GM12878 (cell line): ENCODE results near the gene TTC4. TPM values are rescaled to one million over a fixed set of nuclear protein-coding genes. Genes with fewer than 3 reads are reported as not detected.

ENCODE experiments used
- ATAC-seq: fragments of 200-7000 bp; cut with Tn5 transposase; 3 replicates; pipeline ENCODE4 v1.9.1; 2020; ENCODE audit warnings: mild to moderate bottlenecking, moderate library complexity
- BruUV-seq: library from RNA; stranded (reverse); fragments of 400-500 nt; replicated peaks from 2 replicates; lab custom pipeline; 2021; lab: Mats Ljungman, UMichigan
- CTCF ChIA-PET: fragments of 300-600 bp; sonication (Branson Sonifier 250); formaldehyde crosslinking; extraction: SDS; loops from one replicate; lab custom pipeline; 2021; ENCODE audit warnings: inconsistent platforms; lab: Yijun Ruan, JAX
- POLR2A ChIA-PET: fragments of 350-600 bp; formaldehyde crosslinking; extraction: SDS; loops from one replicate; lab custom pipeline; 2021; ENCODE audit warnings: inconsistent platforms; lab: Charles Lee
- RAD21 ChIA-PET: fragments of 300-600 bp; sonication (Branson Sonifier 250); formaldehyde crosslinking; loops from one replicate; lab custom pipeline; 2023; ENCODE audit warnings: antibody characterized with exemption; ENCODE audit not compliant: unreplicated experiment; lab: Charles Lee
- SMC1A ChIA-PET: fragments of 300-600 bp; sonication (Branson Sonifier 250); formaldehyde crosslinking; loops from one replicate; lab custom pipeline; 2023; ENCODE audit not compliant: unreplicated experiment, uncharacterized antibody; lab: Charles Lee
- DNase-seq: peaks from one replicate; pipeline ENCODE4 v3.0.0-alpha.2; 2011; ENCODE audit warnings: low read depth, low spot score
- FAIRE-seq: peaks from 3 replicates; lab custom pipeline; 2011; peaks lifted over from hg19 to GRCh38; lab: Jason Lieb, UNC
- H2AFZ ChIP-seq: 2 replicates; pipeline ENCODE4 v1.6.0; 2011; ENCODE audit warnings: low read depth, low read length, control low read depth; ENCODE audit not compliant: control insufficient read depth
- H3K27ac ChIP-seq: 2 replicates; pipeline ENCODE4 v1.5.1; 2011; ENCODE audit warnings: control low read depth; ENCODE audit not compliant: control insufficient read depth, insufficient read depth
- H3K27me3 ChIP-seq, 2 experiments: replicated peaks in 1 of 2; 2 replicates each; pipeline versions ENCODE4 v1.6.0 to v1.6.1; 2011; ENCODE audit warnings: low read length in 1 of 2; ENCODE audit not compliant: control insufficient read depth in 2 of 2, insufficient read depth in 2 of 2
- H3K36me3 ChIP-seq, 2 experiments: 2 replicates each; pipeline ENCODE4 v1.5.1; 2011; ENCODE audit warnings: low read length in 1 of 2; ENCODE audit not compliant: control insufficient read depth in 2 of 2, insufficient read depth in 2 of 2
- H3K4me1 ChIP-seq: 2 replicates; pipeline ENCODE4 v1.6.1; 2011; ENCODE audit warnings: mild to moderate bottlenecking, low read length, moderate library complexity, mixed read lengths; ENCODE audit not compliant: control insufficient read depth, insufficient read depth
- H3K4me2 ChIP-seq: 2 replicates; pipeline ENCODE4 v1.6.0; 2011; ENCODE audit warnings: control low read depth; ENCODE audit not compliant: control insufficient read depth, insufficient read depth
- H3K4me3 ChIP-seq: fragments of 200-600 bp; sonication (generic); 2 replicates; pipeline ENCODE4 v1.5.1; 2016
- H3K79me2 ChIP-seq: 2 replicates; pipeline ENCODE4 v1.6.0; 2011; ENCODE audit warnings: low read length; ENCODE audit not compliant: control insufficient read depth, insufficient read depth
- H3K9ac ChIP-seq: 2 replicates; pipeline ENCODE4 v1.8.0; 2011; ENCODE audit warnings: low read length, control low read depth, mixed read lengths; ENCODE audit not compliant: control insufficient read depth, insufficient read depth
- H3K9me3 ChIP-seq: replicated peaks from 3 replicates; pipeline ENCODE4 v1.5.1; 2011; ENCODE audit warnings: mild to moderate bottlenecking, low read length; ENCODE audit not compliant: control insufficient read depth, insufficient read depth
- H4K20me1 ChIP-seq: 2 replicates; pipeline ENCODE4 v1.6.0; 2011; ENCODE audit not compliant: control insufficient read depth, insufficient read depth
- BCL11A ChIP-seq: IDR thresholded peaks from 2 replicates; pipeline ENCODE4 v1.6.1; 2011; ENCODE audit warnings: low read depth, low read length
- CHD4 ChIP-seq: fragments of 200-600 bp; sonication (generic); IDR thresholded peaks from 2 replicates; pipeline ENCODE4 v1.6.1; 2016; ENCODE audit warnings: mild to moderate bottlenecking
- EGR1 ChIP-seq, 2 experiments: IDR thresholded peaks; 1 replicate in 1 of 2; 2 replicates in 1 of 2; pipeline ENCODE4 v1.6.1; 2011 to 2012; ENCODE audit warnings: low read depth in 2 of 2, low read length in 2 of 2, borderline replicate concordance in 1 of 2, mild to moderate bottlenecking in 1 of 2, moderate library complexity in 1 of 2
- GATAD2B ChIP-seq: fragments of 450-650 bp; conservative IDR thresholded peaks from 2 replicates; pipeline ENCODE4 v1.6.1; 2017; ENCODE audit warnings: low read depth, mild to moderate bottlenecking, moderate library complexity
- HSF1 ChIP-seq: fragments of 150-350 bp; IDR thresholded peaks from 2 replicates; pipeline ENCODE4 v1.6.1; 2014; ENCODE audit warnings: mild to moderate bottlenecking, low read depth, low read length
- JUNB ChIP-seq: IDR thresholded peaks from 2 replicates; pipeline ENCODE4 v1.6.1; 2016; ENCODE audit warnings: antibody characterized with exemption, mild to moderate bottlenecking
- MXI1 ChIP-seq: fragments of 150-350 bp; IDR thresholded peaks from 2 replicates; pipeline ENCODE4 v1.6.1; 2011; ENCODE audit warnings: low read depth, mild to moderate bottlenecking, inconsistent platforms, low read length, improper control_type of control experiment
- REST ChIP-seq: IDR thresholded peaks from 2 replicates; pipeline ENCODE4 v1.6.1; 2012; ENCODE audit warnings: mild to moderate bottlenecking, low read depth, low read length
- USF2 ChIP-seq: IDR thresholded peaks from 2 replicates; pipeline ENCODE4 v1.6.1; 2011; ENCODE audit warnings: low read depth, low read length, improper control_type of control experiment, borderline replicate concordance
- YBX1 ChIP-seq: fragments of 450-650 bp; IDR thresholded peaks from 2 replicates; pipeline ENCODE4 v1.6.1; 2016; ENCODE audit warnings: antibody characterized with exemption
- YY1 ChIP-seq: IDR thresholded peaks from 2 replicates; pipeline ENCODE4 v1.6.1; 2011; ENCODE audit warnings: low read depth, mild to moderate bottlenecking, low read length
- ZBTB4 ChIP-seq: fragments of 450-650 bp; formaldehyde crosslinking; IDR thresholded peaks from 2 replicates; pipeline ENCODE4 v1.4.0; 2022; ENCODE audit warnings: mild to moderate bottlenecking, moderate library complexity
- ZNF622 ChIP-seq: fragments of 450-650 bp; IDR thresholded peaks from 2 replicates; pipeline ENCODE4 v1.6.1; 2017; ENCODE audit warnings: mild to moderate bottlenecking, inconsistent platforms
- WGBS: methylation state at CpG from one replicate; pipeline ENCODE4 v1.1.6; 2016; ENCODE audit warnings: low lambda C conversion rate; ENCODE audit not compliant: insufficient replicate concordance, insufficient coverage; ENCODE audit errors: missing lambda C conversion rate; 5-methylcytosine and 5-hydroxymethylcytosine counted together
- in situ Hi-C: fragments of 300-500 bp; cut with MboI; formaldehyde crosslinking; loops from 9 replicates; pipeline ENCODE4 v1.14.3; 2018; ENCODE audit warnings: mixed read lengths
- intact Hi-C: fragments of 100-400 bp; cut with micrococcal nuclease; formaldehyde crosslinking; loops from one replicate; pipeline ENCODE4 v1.14.2; 2022; ENCODE audit not compliant: unreplicated experiment
- polyA plus RNA-seq, 11 experiments: library from polyadenylated mRNA; depleted of rRNA in 4 of 11; unstranded in 6 of 11; stranded (reverse) in 5 of 11; fragments of >200 nt; fragmentation: Nextera tagmentation in 4 of 11; fragmentation: Illumina TruSeq in 1 of 11; extraction: Ambion mirVana in 4 of 11; extraction: Trizol in 1 of 11; gene quantifications; 1 replicate in 1 of 11; 2 replicates in 10 of 11; pipeline versions ENCODE4 v1.2.1 to v1.2.3, GENCODE V29; 2011 to 2016; ENCODE audit warnings: inconsistent platforms in 2 of 11, missing spikeins in 2 of 11, low read depth in 1 of 11
- total RNA-seq, 4 experiments: library from RNA; depleted of rRNA in 3 of 4; stranded (reverse); fragments of >200 nt in 3 of 4; fragmentation: Illumina TruSeq in 1 of 4; extraction: Trizol in 1 of 4; gene quantifications; 2 replicates each; pipeline versions ENCODE4 v1.2.1 to v1.2.3, GENCODE V29; 2013 to 2021

TTC4 gene
- total and polyA plus RNA-seq, 10 of the 15 experiments (the other 5 are each of a cell fraction or from before 2014, with no cell fraction given): 23.4 to 50.5 (median 36.0) TPM

- Histone ChIP-seq H4K20me1 (no peaks in the 10 kb centered on the region), H3K4me3 (no peak overlapping the region), H3K36me3 (peaks cover 3 to 20% of the 10 kb centered on the region in 2 experiments), H3K9me3 (no peaks in the 10 kb centered on the region; the same call in 2 of the 3 replicates), H2AFZ (no peak overlapping the region), H3K4me1 (no peaks in the 10 kb centered on the region), H3K27me3 (no peaks in the 10 kb centered on the region), H3K4me2 (no peak overlapping the region), H3K79me2 (no peaks in the 10 kb centered on the region), H3K9ac (no peak overlapping the region), H3K27ac (no peak overlapping the region)
- intact Hi-C loops: no loop called here
- no TSS peak for BruUV-seq
- POLR2A ChIA-PET: no interaction called here
- in situ Hi-C loops: no loop called here
- RAD21 ChIA-PET: no interaction called here
- CTCF ChIA-PET: interaction anchor here (2.1 kb wide), 1 partner anchor 73 kb away, joined by 5 read pairs; the partner anchor contains the start of gene TTC22
- SMC1A ChIA-PET: no interaction called here
- no peak for DNase-seq
- WGBS: 98% methylated on average over 3 of the region's 3 CpGs
- ATAC-seq: no peak
- no peak for FAIRE-seq
- no peak for TF ChIP-seq REST
- TF ChIP-seq ZNF622: no peak
- no peak for TF ChIP-seq CHD4
- TF ChIP-seq ZBTB4 (CRISPR knock-in tag): no peak
- TF ChIP-seq BCL11A: no peak
- TF ChIP-seq USF2: no peak
- TF ChIP-seq GATAD2B: no peak
- TF ChIP-seq YBX1: no peak
- no peak for TF ChIP-seq EGR1 (IDR thresholded peaks at IDR 0.05; ENCODE audit: borderline replicate concordance in 1 of 2, low read depth in 2 of 2, low read length in 2 of 2)
- TF ChIP-seq MXI1: no peak
- TF ChIP-seq YY1: no peak
- no peak for TF ChIP-seq JUNB
- TF ChIP-seq HSF1: no peak
Observed at GRCh38 chr1:54728027-54728426, 12.4 kb downstream of the TTC4 start.
